ENCODE measurements around the gene EI24. TPM values are rescaled to one million over a fixed set of nuclear protein-coding genes. Genes with fewer than 3 reads are reported as not detected.
A peak's percentile ranks its signal among the peaks of the same experiment; 100 is the strongest.
"Not testable (repeated sequence)": the region's sequence is repeated elsewhere in the genome, so short reads cannot be mapped to it uniquely, and the experiment has no call there.

EI24 gene
- total RNA-seq, 1 donor from 2014 or later, result 34.3 TPM

GRCh38 chr11:125564357-125564756, 4.9 kb upstream of the EI24 start:
- no peak for TF ChIP-seq CTCF (IDR thresholded peaks at IDR 0.05)
- Mint-ChIP-seq H3K27me3 (no peaks in the 10 kb centered on the region), H3K4me1 (peaks cover 3% of the 10 kb centered on the region), H3K36me3 (ENCODE audit: low read depth) (no peaks in the 10 kb centered on the region), H3K27ac (no peak overlapping the region), H3K4me3 (no peak overlapping the region), H3K9me3 (no peaks in the 10 kb centered on the region)
- intact Hi-C loops (cut with micrococcal nuclease), result no loop called here
- ChIA-PET CTCF (no interaction called here), POLR2A (no interaction called here)
- DNase-seq, result no peak
- ATAC-seq (ENCODE audit: low read depth), result no peak

- CTCF ChIA-PET, result no interaction called here
- Mint-ChIP-seq H3K36me3 (ENCODE audit: low read depth) (peaks cover 6% of the 10 kb centered on the region), H3K4me1 (peaks cover 16% of the 10 kb centered on the region), H3K27ac (no peak overlapping the region), H3K27me3 (no peaks in the 10 kb centered on the region), H3K9me3 (no peaks in the 10 kb centered on the region), H3K4me3 (no peak overlapping the region)
- no peak for TF ChIP-seq CTCF (IDR thresholded peaks at IDR 0.05)
- intact Hi-C loops (cut with micrococcal nuclease), result no loop called here
- no peak for ATAC-seq (ENCODE audit: low read depth)
- no peak for DNase-seq
- POLR2A ChIA-PET, result no interaction called here
Measured at GRCh38 chr11:125566235-125566634, 3.0 kb upstream of the EI24 start.

DNA sequence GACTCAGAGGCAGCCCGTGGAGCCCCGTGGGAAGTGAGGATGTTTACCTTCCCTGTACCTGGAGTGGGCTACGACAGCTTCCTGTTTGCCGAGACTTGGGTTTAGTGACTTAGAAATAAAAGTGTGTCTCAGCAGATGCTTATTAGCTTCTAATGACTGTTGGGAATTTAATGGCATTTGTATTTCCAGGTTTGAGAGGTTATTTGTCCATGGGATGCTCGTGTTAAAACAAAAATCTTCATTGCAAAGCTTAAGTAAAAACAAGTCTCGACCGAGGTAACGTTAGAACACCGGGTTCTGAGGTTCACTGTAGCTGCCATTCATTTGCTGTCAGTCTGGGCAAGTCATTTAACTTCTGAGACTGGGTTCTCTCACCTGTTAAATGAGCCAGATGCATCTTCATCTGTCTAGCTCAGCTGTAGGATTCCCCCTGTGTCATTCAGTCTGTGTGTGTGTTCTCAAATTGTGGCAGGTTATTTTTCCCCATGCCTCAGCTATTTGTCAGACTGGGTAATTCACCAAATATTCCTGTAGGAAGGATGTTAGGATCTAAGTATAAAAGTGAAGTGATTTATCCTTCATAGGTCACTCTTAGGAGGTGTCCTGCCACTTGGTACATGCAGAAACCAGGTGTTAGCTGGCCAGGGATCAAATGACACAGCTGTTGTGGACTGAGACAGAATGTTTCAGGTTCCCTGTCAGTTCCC, 791 bp downstream of the EI24 start:
- H3K36me3 Mint-ChIP-seq (ENCODE audit: low read depth), result peaks cover 33% of the 10 kb centered on the region
- POLR2A ChIA-PET, result interaction anchor here (0.7 to 4.1 kb wide), 14 partner anchors 10 to 500 kb away, joined by 3 to 82 read pairs (median 4); partner anchors contain the start of genes CHEK1, HYLS1, PUS3 and STT3A
- no peak for TF ChIP-seq CTCF (IDR thresholded peaks at IDR 0.05)

DNA sequence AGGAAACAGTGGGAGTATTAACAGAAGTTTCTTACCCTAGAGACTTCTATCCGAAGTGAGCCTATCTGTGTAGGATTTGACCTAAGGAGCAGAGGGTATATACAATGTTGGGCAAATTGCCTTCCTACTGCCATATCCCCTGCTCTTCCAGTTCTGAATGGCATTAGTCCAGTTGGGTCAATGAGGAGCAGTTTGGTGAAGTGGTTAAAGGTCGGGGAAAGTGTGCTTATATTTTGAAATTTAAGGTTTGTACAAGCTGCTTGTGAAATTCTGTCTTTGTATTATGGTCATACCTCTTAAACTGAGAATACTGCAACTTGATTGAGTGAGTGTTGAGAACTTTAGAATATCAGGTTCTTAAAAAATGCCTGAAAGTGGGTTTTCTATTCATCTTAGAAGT, 1.7 kb downstream of the EI24 start:
- Mint-ChIP-seq H3K27ac (no peak overlapping the region), H3K4me3 (peak overlapping the region; percentile 61), H3K27me3 (no peaks in the 10 kb centered on the region), H3K9me3 (no peaks in the 10 kb centered on the region), H3K36me3 (ENCODE audit: low read depth) (peaks cover 42% of the 10 kb centered on the region), H3K4me1 (peaks cover 22% of the 10 kb centered on the region)
- ChIA-PET CTCF (no interaction called here), POLR2A (interaction anchor here (1.3 to 4.1 kb wide), 4 partner anchors 11 to 316 kb away, joined by 4 to 82 read pairs (median 10); partner anchors contain the start of genes CHEK1, HYLS1 and STT3A)
- DNase-seq (no peak), ATAC-seq (ENCODE audit: low read depth) (no peak)
- intact Hi-C loops (cut with micrococcal nuclease), result no loop called here
- no peak for TF ChIP-seq CTCF (IDR thresholded peaks at IDR 0.05)

More for the DNA sequence above, 791 bp downstream of the EI24 start:
- H3K27ac Mint-ChIP-seq, result peak overlapping the region; percentile 86
- no peaks in the 10 kb centered on the region for H3K27me3 Mint-ChIP-seq
- DNase-seq (no peak), ATAC-seq (ENCODE audit: low read depth) (no peak)
- intact Hi-C loops (cut with micrococcal nuclease), result loop anchor here (1.0 to 2.0 kb wide), 8 partner anchors 22 to 459 kb away; partner anchors contain the start of genes CHEK1, HYLS1, STT3A and TMEM218
- H3K4me1 Mint-ChIP-seq, result peaks cover 22% of the 10 kb centered on the region
- H3K4me3 Mint-ChIP-seq, result peak overlapping the region; percentile 88
- H3K9me3 Mint-ChIP-seq, result no peaks in the 10 kb centered on the region
- CTCF ChIA-PET, result interaction anchor here (0.7 to 2.4 kb wide), 5 partner anchors 22 to 318 kb away, joined by 3 to 10 read pairs (median 3); partner anchors contain the start of genes HYLS1 and STT3A

DNA sequence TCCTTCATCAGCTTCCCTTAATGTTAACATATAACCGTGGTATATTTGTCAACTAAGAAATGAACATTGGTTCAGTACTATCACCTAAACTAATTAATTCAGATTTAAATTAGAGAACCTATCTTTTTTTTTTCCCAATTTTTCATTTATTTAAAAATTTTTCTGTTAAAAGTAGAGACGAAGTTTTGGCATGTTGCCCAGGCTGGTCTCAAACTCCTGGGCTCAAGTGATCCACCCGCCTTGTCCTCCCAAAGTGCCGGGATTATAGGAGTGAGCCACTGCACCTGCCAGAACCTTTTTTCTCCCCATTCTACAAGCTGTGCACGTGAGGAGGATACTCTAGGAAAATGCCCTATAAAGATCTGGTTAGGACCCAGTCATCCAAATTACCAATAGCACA, 3.6 kb downstream of the EI24 start:
- H3K4me3 Mint-ChIP-seq, result no peak overlapping the region
- no peak for ATAC-seq (ENCODE audit: low read depth)
- no peaks in the 10 kb centered on the region for H3K9me3 Mint-ChIP-seq
- TF ChIP-seq CTCF (IDR thresholded peaks at IDR 0.05), result no peak
- intact Hi-C loops (cut with micrococcal nuclease), result no loop called here
- no peak overlapping the region for H3K27ac Mint-ChIP-seq
- peaks cover 57% of the 10 kb centered on the region for H3K36me3 Mint-ChIP-seq (ENCODE audit: low read depth)
- no peak for DNase-seq
- CTCF ChIA-PET, result no interaction called here
- peaks cover 22% of the 10 kb centered on the region for H3K4me1 Mint-ChIP-seq
- no peaks in the 10 kb centered on the region for H3K27me3 Mint-ChIP-seq
- POLR2A ChIA-PET, result interaction anchor here (0.5 kb wide), 1 partner anchor 62 kb away, joined by 3 read pairs; no protein-coding TSS in a partner anchor

DNA sequence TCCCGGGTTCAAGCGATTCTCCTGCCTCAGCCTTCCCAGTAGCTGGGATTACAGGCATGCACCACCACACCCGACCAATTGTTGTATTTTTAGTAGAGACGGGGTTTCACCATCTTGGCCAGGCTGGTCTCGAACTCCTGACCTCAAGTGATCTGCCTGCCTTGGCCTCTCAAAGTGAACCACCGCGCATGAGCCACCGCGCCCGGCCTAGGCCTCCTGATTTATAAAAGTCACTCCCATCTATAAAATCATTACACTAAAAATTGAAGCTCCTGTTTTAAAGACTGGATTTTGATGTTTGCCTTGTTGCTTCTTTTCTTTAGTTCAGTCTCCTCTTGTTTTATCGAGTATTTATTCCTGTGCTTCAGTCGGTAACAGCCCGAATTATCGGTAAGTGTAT, 7.9 kb downstream of the EI24 start:
- H3K4me1 Mint-ChIP-seq; H3K9me3 Mint-ChIP-seq; DNase-seq; H3K27ac Mint-ChIP-seq; CTCF ChIA-PET; H3K4me3 Mint-ChIP-seq; intact Hi-C loops (cut with micrococcal nuclease); H3K27me3 Mint-ChIP-seq; ATAC-seq (ENCODE audit: low read depth): not testable (repeated sequence)
- H3K36me3 Mint-ChIP-seq (ENCODE audit: low read depth), result peaks cover 78% of the 10 kb centered on the region
- POLR2A ChIA-PET, result interaction anchor here (1.5 kb wide), 1 partner anchor 9 kb away, joined by 10 read pairs; no protein-coding TSS in a partner anchor

Measured in activated B cell treated with CpG ODN at 0.5 μM for 24 hours (primary cell).